HEK293 (cell line): ENCODE data around the gene PLEKHA5.

Experiments
- BCL11B ChIP-seq: fragments of 450-650 bp; formaldehyde crosslinking; IDR thresholded peaks from 2 replicates; pipeline ENCODE4 v1.5.1; 2016; ENCODE audit warnings: low read depth, missing biosample characterization, missing genetic modification characterization
- ZBTB1 ChIP-seq: fragments of 450-650 bp; formaldehyde crosslinking; IDR thresholded peaks from 2 replicates; pipeline ENCODE4 v1.5.1; 2016; ENCODE audit warnings: missing biosample characterization, missing genetic modification characterization
- ZBTB7A ChIP-seq: fragments of 450-650 bp; formaldehyde crosslinking; IDR thresholded peaks from 2 replicates; pipeline ENCODE4 v1.5.1; 2016; ENCODE audit warnings: low read depth, missing biosample characterization, missing genetic modification characterization
- ZNF133 ChIP-seq: fragments of 450-650 bp; formaldehyde crosslinking; IDR thresholded peaks from 2 replicates; pipeline ENCODE4 v1.5.1; 2016; ENCODE audit warnings: missing biosample characterization, missing genetic modification characterization
- ZNF658 ChIP-seq: fragments of 450-650 bp; formaldehyde crosslinking; IDR thresholded peaks from 2 replicates; pipeline ENCODE4; 2016; ENCODE audit warnings: missing biosample characterization, missing genetic modification characterization
- TF ChIP-seq, protein P1 (sequence below): fragments of 450-650 bp; formaldehyde crosslinking; IDR thresholded peaks from 2 replicates; pipeline ENCODE4 v1.5.1; 2016; ENCODE audit warnings: missing biosample characterization, missing genetic modification characterization
- TF ChIP-seq, protein P2 (sequence below): fragments of 450-650 bp; IDR thresholded peaks from 2 replicates; pipeline ENCODE4 v1.5.1; 2018; ENCODE audit warnings: missing biosample characterization, missing genetic modification characterization

- TF ChIP-seq BCL11B (no peak), ZNF658 (tag by site-specific recombination) (no peak), ZBTB1 (tag by site-specific recombination) (no peak), ZNF133 (no peak), ZBTB7A (no peak)
- TF ChIP-seq, protein P1, sequence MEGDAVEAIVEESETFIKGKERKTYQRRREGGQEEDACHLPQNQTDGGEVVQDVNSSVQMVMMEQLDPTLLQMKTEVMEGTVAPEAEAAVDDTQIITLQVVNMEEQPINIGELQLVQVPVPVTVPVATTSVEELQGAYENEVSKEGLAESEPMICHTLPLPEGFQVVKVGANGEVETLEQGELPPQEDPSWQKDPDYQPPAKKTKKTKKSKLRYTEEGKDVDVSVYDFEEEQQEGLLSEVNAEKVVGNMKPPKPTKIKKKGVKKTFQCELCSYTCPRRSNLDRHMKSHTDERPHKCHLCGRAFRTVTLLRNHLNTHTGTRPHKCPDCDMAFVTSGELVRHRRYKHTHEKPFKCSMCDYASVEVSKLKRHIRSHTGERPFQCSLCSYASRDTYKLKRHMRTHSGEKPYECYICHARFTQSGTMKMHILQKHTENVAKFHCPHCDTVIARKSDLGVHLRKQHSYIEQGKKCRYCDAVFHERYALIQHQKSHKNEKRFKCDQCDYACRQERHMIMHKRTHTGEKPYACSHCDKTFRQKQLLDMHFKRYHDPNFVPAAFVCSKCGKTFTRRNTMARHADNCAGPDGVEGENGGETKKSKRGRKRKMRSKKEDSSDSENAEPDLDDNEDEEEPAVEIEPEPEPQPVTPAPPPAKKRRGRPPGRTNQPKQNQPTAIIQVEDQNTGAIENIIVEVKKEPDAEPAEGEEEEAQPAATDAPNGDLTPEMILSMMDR: no peak
- TF ChIP-seq, protein P2, sequence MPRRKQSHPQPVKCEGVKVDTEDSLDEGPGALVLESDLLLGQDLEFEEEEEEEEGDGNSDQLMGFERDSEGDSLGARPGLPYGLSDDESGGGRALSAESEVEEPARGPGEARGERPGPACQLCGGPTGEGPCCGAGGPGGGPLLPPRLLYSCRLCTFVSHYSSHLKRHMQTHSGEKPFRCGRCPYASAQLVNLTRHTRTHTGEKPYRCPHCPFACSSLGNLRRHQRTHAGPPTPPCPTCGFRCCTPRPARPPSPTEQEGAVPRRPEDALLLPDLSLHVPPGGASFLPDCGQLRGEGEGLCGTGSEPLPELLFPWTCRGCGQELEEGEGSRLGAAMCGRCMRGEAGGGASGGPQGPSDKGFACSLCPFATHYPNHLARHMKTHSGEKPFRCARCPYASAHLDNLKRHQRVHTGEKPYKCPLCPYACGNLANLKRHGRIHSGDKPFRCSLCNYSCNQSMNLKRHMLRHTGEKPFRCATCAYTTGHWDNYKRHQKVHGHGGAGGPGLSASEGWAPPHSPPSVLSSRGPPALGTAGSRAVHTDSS (tag by site-specific recombination): no peak
Observed at GRCh38 chr12:19179986-19180385, 50.5 kb downstream of the PLEKHA5 start.
